ENCODE measurements around the gene KDELR1.
"Not testable (repeated sequence)": the region's sequence is repeated elsewhere in the genome, so short reads cannot be mapped to it uniquely, and the experiment has no call there.

KDELR1 gene

GRCh38 chr19:48394331-48395169, 3.2 kb upstream of the KDELR1 start:
- H3K4me3 ChIP-seq (replicated peaks; ENCODE audit: low read depth, low read length): no peak overlapping the region
- DNase-seq (ENCODE audit: low read depth): no peak

GRCh38 chr19:48393559-48394330, 2.4 kb upstream of the KDELR1 start, which contains the start of gene GRIN2D:
TSS of gene GRIN2D (plus strand) at chr19:48393668. CDS start at chr19:48398393, 4,725 bp downstream.
- peak within 1 kb of the TSS; percentile 34 for H3K4me3 ChIP-seq (replicated peaks; ENCODE audit: low read depth, low read length)
- DNase-seq (ENCODE audit: low read depth): peak; percentile 42
- no peak for TF ChIP-seq CTCF (IDR thresholded peaks at IDR 0.05; ENCODE audit: low read length, missing control alignments)

More at GRCh38 chr19:48394331-48395169, 3.2 kb upstream of the KDELR1 start:
- no peak for TF ChIP-seq CTCF (IDR thresholded peaks at IDR 0.05; ENCODE audit: low read length, missing control alignments)

DNA sequence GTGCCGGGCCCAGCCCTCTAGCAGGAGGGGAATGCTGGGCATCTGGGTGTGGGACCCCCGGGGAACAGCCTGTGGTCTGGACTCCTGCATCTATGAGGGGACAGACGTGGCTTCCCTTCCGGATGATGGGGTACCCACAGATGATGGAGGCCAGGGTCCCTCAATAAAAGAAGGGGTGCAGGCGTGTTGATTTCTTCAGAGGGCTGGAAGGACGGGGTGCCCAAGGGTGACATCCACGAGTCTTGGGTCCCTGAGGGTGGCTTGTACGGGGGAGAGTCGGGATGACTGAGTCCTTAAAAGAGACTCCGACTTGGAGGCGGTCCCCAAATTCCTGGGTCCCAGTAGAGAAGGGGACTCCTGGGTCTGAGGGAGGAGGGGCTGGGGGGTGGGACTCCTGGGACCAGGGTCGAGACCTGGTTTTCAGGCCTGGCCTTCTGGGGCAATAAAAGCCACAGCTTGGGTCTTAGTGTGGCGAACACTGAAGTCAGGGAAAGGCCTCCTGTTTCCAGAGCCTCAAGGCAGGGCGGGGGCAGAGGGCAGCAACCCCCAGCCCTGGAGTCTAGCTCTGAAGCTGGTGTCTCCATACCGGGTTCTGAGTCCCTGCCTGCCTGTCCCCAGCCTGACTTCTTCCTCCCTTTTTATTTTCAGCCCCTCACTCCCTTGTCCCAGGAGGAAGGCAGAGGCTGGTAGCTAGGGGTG, 1.7 kb upstream of the KDELR1 start:
- no peak for TF ChIP-seq CTCF (IDR thresholded peaks at IDR 0.05; ENCODE audit: low read length, missing control alignments)
- H3K4me3 ChIP-seq (replicated peaks; ENCODE audit: low read depth, low read length): no peak overlapping the region
- DNase-seq (ENCODE audit: low read depth): no peak

DNA sequence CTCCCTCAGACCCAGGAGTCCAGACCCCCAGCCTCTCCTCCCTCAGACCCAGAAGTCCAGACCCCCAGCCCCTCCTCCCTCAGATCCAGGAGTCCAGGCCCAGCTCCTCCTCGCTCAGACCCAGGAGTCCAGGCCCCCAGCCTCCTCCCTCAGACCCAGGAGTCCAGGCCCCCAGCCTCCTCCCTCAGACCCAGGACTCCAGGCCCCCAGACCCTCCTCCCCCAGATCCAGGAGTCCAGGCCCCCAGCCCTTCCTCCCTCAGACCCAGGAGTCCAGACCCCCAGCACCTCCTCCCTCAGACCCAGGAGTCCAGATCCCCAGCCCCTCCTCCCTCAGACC, 624 bp upstream of the KDELR1 start:
- not testable (repeated sequence) for H3K4me3 ChIP-seq (replicated peaks; ENCODE audit: low read depth, low read length); DNase-seq (ENCODE audit: low read depth)

DNA sequence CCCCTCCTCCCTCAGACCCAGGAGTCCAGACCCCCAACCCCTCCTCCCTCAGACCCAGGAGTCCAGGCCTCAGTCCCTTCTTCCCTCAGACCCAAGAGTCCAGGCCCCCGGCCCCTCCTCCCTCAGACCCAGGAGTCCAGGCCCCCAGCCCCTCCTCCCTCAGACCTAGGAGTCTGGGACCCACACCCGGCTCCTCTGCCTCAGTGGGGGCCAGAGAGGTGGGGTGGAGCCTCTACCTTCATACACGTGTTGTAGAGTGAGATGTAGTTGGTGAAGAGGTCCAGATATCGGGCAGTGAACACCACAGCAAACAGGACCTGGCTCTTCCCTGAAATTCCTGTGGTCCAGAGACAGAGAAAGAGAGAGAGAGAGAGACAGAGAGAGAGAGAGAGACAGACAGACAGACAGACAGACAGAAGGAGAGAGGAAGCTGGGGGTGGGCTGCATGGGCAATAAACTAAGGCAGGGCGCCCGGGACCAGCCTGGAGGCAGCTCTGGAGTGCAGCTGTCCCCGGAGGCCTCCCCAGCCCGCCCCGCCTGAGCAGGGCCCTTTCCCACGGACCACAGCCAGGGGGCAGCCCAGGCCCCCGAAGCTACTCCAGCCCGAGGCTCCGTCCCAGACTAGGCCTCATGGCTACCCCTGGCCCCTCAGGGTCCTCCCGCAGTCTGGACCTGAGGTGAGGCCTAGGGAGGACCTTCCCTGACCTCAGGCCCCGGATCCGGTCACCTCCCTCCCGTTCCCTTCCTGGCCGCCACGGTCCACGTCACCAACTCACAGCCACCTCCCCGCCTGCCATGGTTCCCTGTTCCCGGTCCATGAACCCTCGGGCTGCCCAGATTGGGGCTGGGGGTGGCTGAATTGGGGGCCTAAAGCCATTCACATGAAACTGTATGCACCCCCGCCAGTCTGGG, 907 bp downstream of the KDELR1 start:
- peak; percentile 64 for TF ChIP-seq CTCF (IDR thresholded peaks at IDR 0.05; ENCODE audit: low read length, missing control alignments)
- DNase-seq (ENCODE audit: low read depth): peak; percentile 58
- peak overlapping the region; percentile 97 for H3K4me3 ChIP-seq (replicated peaks; ENCODE audit: low read depth, low read length)

DNA sequence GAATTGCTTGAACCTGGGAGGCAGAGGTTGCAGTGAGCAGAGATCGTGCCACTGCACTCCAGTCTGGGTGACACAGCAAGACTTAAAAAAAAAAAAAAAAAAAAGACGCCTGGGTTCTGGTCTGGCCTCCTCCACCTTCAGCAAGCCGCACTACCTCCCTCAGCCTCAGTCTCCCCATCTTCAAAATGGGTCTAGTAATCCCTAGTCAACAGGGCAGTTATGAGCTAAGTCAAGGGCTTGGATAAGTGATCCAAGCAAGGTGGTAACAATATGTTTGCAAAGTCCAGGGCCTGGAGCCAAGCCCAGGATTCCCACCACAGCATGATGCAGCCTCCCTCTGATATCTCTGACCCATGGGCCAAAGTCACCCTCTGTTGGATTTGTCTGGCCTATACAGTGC, 4.4 kb downstream of the KDELR1 start:
- no peak for DNase-seq (ENCODE audit: low read depth)
- H3K4me3 ChIP-seq (replicated peaks; ENCODE audit: low read depth, low read length): no peak overlapping the region
- TF ChIP-seq CTCF (IDR thresholded peaks at IDR 0.05; ENCODE audit: low read length, missing control alignments): no peak

All from fibroblast of pulmonary artery (primary cell).